GM18909 (cell line): ENCODE measurements around the gene GSK3B.

Experiments used
- ATAC-seq: cut with Tn5 transposase; IDR thresholded peaks from one replicate; pipeline ENCODE4 v1.9.1; 2021; ENCODE audit warnings: mild to moderate bottlenecking; ENCODE audit not compliant: unreplicated experiment, poor library complexity

Gene GSK3B

GRCh38 chr3:120093911-120094775 is at the start of gene GSK3B:
Gene GSK3B, minus strand, starts transcription at chr3:120094447. Its CDS starts 1,013 bp downstream, at chr3:120093434.
- ATAC-seq = peak; percentile 37

GRCh38 chr3:120143676-120144075 is 49.4 kb upstream of the GSK3B start:
- ATAC-seq = no peak

GRCh38 chr3:120142236-120142635 is 48.0 kb upstream of the GSK3B start:
- no peak for ATAC-seq

- no peak for ATAC-seq
Measured at GRCh38 chr3:120140098-120140742, 46.0 kb upstream of the GSK3B start.

- no peak for ATAC-seq
Measured at GRCh38 chr3:120139140-120139539, 44.9 kb upstream of the GSK3B start.

GRCh38 chr3:120137548-120137947 is 43.3 kb upstream of the GSK3B start:
- no peak for ATAC-seq

- no peak for ATAC-seq
Measured at GRCh38 chr3:120130656-120131055, 36.4 kb upstream of the GSK3B start.

GRCh38 chr3:120129718-120130513 is 35.7 kb upstream of the GSK3B start:
- no peak for ATAC-seq

- ATAC-seq = no peak
Measured at GRCh38 chr3:120129051-120129450, 34.8 kb upstream of the GSK3B start.

GRCh38 chr3:120125992-120126391 is 31.7 kb upstream of the GSK3B start:
- ATAC-seq = no peak

- ATAC-seq = no peak
Measured at GRCh38 chr3:120119846-120120510, 25.7 kb upstream of the GSK3B start.

- ATAC-seq = no peak
Measured at GRCh38 chr3:120114981-120115380, 20.7 kb upstream of the GSK3B start.

GRCh38 chr3:120114376-120114775 is 20.1 kb upstream of the GSK3B start:
- no peak for ATAC-seq

GRCh38 chr3:120113128-120114116 is 19.2 kb upstream of the GSK3B start:
- ATAC-seq = no peak

- no peak for ATAC-seq
Measured at GRCh38 chr3:120111898-120112297, 17.7 kb upstream of the GSK3B start.

GRCh38 chr3:120103276-120103675 is 9.0 kb upstream of the GSK3B start:
- ATAC-seq = no peak

- ATAC-seq = no peak
Measured at GRCh38 chr3:120102674-120103073, 8.4 kb upstream of the GSK3B start.

GRCh38 chr3:120102232-120102631 is 8.0 kb upstream of the GSK3B start:
- no peak for ATAC-seq

- ATAC-seq = no peak
Measured at GRCh38 chr3:120101624-120102023, 7.4 kb upstream of the GSK3B start.
